CD4-positive, CD25-positive, alpha-beta regulatory T cell (primary cell): Measurements from ENCODE around the gene OLIG2. TPM values are rescaled to one million over a fixed set of nuclear protein-coding genes. Genes with fewer than 3 reads are reported as not detected.

Source experiments
- ATAC-seq, 2 donors: fragments of 150-1000 bp; cut with Tn5 transposase; one replicate each; pipeline ENCODE4 v1.10.0; 2021; ENCODE audit warnings: low read depth in 2 of 2, moderate number of reproducible peaks in 2 of 2, moderate library complexity in 1 of 2
- DNase-seq, 3 donors: peaks; one replicate each; pipeline versions ENCODE4 v3.0.0 to v3.0.0-alpha.2; 2012 to 2022; ENCODE audit warnings: mixed read lengths in 1 of 3
- H3K27ac ChIP-seq: one replicate; pipeline ENCODE4 v1.7.0; 2013; ENCODE audit warnings: mild to moderate bottlenecking, low read length; ENCODE audit not compliant: insufficient read depth, poor library complexity, severe bottlenecking
- H3K27me3 ChIP-seq: one replicate; pipeline ENCODE4 v1.7.0; 2013; ENCODE audit warnings: low read length; ENCODE audit not compliant: control insufficient read depth, insufficient read depth
- H3K36me3 ChIP-seq: one replicate; pipeline ENCODE4 v1.7.0; 2013; ENCODE audit warnings: mild to moderate bottlenecking, low read length, moderate library complexity; ENCODE audit not compliant: control insufficient read depth, insufficient read depth
- H3K4me1 ChIP-seq: 2 replicates; pipeline ENCODE4 v1.7.0; 2013; ENCODE audit warnings: mild to moderate bottlenecking, low read length; ENCODE audit not compliant: insufficient read depth, control insufficient read depth, poor library complexity, severe bottlenecking
- H3K4me3 ChIP-seq: one replicate; pipeline ENCODE4 v1.7.0; 2013; ENCODE audit warnings: low read depth, mild to moderate bottlenecking, low read length, moderate library complexity
- H3K9me3 ChIP-seq, 2 experiments: 1 replicate in 1 of 2; 2 replicates in 1 of 2; pipeline ENCODE4 v1.7.0; 2013; ENCODE audit warnings: low read length in 2 of 2, mild to moderate bottlenecking in 1 of 2, moderate library complexity in 1 of 2; ENCODE audit not compliant: control insufficient read depth in 2 of 2
- H3K27ac Mint-ChIP-seq, 3 donors: one replicate each; pipeline ENCODE4 v1.8.0; 2020 to 2022; ENCODE audit warnings: mild to moderate bottlenecking in 3 of 3, mixed read lengths in 3 of 3, moderate library complexity in 2 of 3
- H3K27me3 Mint-ChIP-seq: one replicate; pipeline ENCODE4 v1.8.0; 2022; ENCODE audit warnings: mild to moderate bottlenecking, mixed read lengths
- H3K36me3 Mint-ChIP-seq: one replicate; pipeline ENCODE4 v1.8.0; 2020; ENCODE audit warnings: mixed read lengths
- H3K4me1 Mint-ChIP-seq, 4 donors: one replicate each; pipeline ENCODE4 v1.8.0; 2020 to 2022; ENCODE audit warnings: mixed read lengths in 4 of 4, mild to moderate bottlenecking in 1 of 4
- H3K4me3 Mint-ChIP-seq, 4 donors: one replicate each; pipeline ENCODE4 v1.8.0; 2020 to 2022; ENCODE audit warnings: mild to moderate bottlenecking in 4 of 4, mixed read lengths in 4 of 4, moderate library complexity in 3 of 4
- H3K9me3 Mint-ChIP-seq, 7 donors: one replicate each; pipeline ENCODE4 v1.8.0; 2020 to 2022; ENCODE audit warnings: mixed read lengths in 7 of 7, mild to moderate bottlenecking in 3 of 7, moderate library complexity in 2 of 7
- polyA plus RNA-seq, 4 donors: library from polyadenylated mRNA; unstranded; fragments of 300-500 nt; fragmentation: Illumina TruSeq; gene quantifications; one replicate each; pipeline ENCODE4 v1.2.3, GENCODE V29; 2021
- total RNA-seq: library from RNA; stranded (reverse); gene quantifications from one replicate; pipeline ENCODE4 v1.2.3, GENCODE V29; 2022

Gene OLIG2
- total and polyA plus RNA-seq, 5 donors from 2014 or later, result not detected

DNA sequence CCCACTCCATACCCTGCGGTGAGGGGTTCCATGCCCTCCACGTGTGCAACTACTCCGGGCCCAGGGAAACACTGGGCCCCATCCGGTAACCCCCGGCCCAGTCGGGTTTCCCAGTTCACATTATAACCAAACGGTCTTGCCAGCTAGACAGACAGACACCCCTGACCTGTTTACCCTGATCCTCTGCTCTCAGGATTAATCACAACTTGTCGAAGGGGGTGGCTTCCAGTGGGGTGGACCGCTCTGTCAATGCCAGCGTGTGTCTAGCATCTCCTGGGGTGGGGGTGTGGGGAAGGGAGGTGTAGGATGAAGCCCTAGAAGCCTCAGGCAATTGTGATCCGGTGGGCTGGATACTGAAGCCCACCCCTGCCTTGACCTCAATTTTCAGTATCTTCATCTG, 4.6 kb upstream of the OLIG2 start:
- Mint-ChIP-seq H3K27ac (no peak overlapping the region), H3K9me3 (peaks cover 0 to 4% (median 0%) of the 10 kb centered on the region in 7 donors), H3K4me1 (peaks cover 6 to 44% (median 20%) of the 10 kb centered on the region in 4 donors), H3K27me3 (peaks cover 89% of the 10 kb centered on the region), H3K4me3 (no peak overlapping the region), H3K36me3 (peaks cover 6% of the 10 kb centered on the region)
- no peaks in the 10 kb centered on the region for H3K36me3 ChIP-seq
- H3K27me3 ChIP-seq, result peaks cover 44% of the 10 kb centered on the region
- no peak for DNase-seq
- peaks cover 28% of the 10 kb centered on the region for H3K4me1 ChIP-seq
- no peaks in the 10 kb centered on the region for H3K9me3 ChIP-seq
- H3K27ac ChIP-seq, result no peak overlapping the region
- H3K4me3 ChIP-seq, result no peak overlapping the region
- no peak for ATAC-seq

DNA sequence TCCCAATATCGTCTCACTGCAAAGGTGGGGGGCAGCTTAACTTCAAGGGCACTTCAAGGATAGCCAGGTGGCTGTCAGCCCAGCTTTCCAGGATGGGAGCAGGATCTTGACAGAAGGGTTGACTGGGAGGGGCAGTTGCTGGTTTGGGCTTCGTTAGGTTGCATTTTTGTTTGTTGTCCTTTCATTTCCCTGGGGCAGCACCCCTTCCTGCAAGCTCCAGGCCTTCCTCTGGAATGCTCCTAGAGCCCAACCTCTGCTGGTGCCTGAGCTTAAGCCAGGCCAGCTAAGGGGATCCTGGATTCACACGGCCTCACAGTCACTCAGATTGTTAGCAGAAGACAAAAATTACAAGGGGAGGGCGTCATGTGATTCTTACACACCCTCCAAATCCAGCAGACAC, 4.1 kb upstream of the OLIG2 start:
- peaks cover 6% of the 10 kb centered on the region for H3K36me3 Mint-ChIP-seq
- H3K4me1 Mint-ChIP-seq, result peaks cover 6 to 49% (median 20%) of the 10 kb centered on the region in 4 donors
- H3K36me3 ChIP-seq, result no peaks in the 10 kb centered on the region
- peaks cover 40% of the 10 kb centered on the region for H3K27me3 ChIP-seq
- ATAC-seq (no peak), DNase-seq (no peak)
- peak overlapping the region in 1 of 3 donors; percentile 60 for H3K27ac Mint-ChIP-seq
- H3K4me3 Mint-ChIP-seq, result peak overlapping the region in 1 of 4 donors; percentile 38
- H3K27me3 Mint-ChIP-seq, result peaks cover 89% of the 10 kb centered on the region
- H3K27ac ChIP-seq, result no peak overlapping the region
- H3K4me1 ChIP-seq, result peaks cover 30% of the 10 kb centered on the region
- H3K9me3 ChIP-seq, result no peaks in the 10 kb centered on the region
- peaks cover 0 to 4% (median 0%) of the 10 kb centered on the region in 7 donors for H3K9me3 Mint-ChIP-seq
- no peak overlapping the region for H3K4me3 ChIP-seq

DNA sequence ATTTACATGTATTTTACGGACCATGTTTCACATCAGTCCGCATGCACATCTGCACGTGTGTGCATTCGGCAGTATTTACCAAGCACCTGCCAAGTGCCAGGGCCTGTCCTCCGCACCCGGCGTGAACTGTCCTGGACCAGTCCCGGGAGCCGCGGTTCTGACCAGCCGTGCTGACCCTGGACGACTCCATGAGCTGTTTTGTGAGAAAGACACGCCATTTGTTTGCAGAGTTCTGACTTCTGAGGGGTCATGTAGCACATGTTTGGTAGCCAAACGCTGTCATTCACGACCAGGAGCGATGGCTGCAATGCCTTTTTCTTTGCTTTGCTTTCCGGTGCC, 3.3 kb upstream of the OLIG2 start:
- Mint-ChIP-seq H3K9me3 (peaks cover 0 to 4% (median 0%) of the 10 kb centered on the region in 7 donors), H3K27ac (no peak overlapping the region), H3K4me3 (peak overlapping the region; percentile 3 to 61 (median 38)), H3K36me3 (peaks cover 6% of the 10 kb centered on the region), H3K4me1 (peaks cover 6 to 54% (median 20%) of the 10 kb centered on the region in 4 donors), H3K27me3 (peaks cover 87% of the 10 kb centered on the region)
- peaks cover 35% of the 10 kb centered on the region for H3K4me1 ChIP-seq
- no peak overlapping the region for H3K27ac ChIP-seq
- ATAC-seq (no peak), DNase-seq (no peak)
- H3K9me3 ChIP-seq, result no peaks in the 10 kb centered on the region
- H3K36me3 ChIP-seq, result no peaks in the 10 kb centered on the region
- no peak overlapping the region for H3K4me3 ChIP-seq
- peaks cover 36% of the 10 kb centered on the region for H3K27me3 ChIP-seq

DNA sequence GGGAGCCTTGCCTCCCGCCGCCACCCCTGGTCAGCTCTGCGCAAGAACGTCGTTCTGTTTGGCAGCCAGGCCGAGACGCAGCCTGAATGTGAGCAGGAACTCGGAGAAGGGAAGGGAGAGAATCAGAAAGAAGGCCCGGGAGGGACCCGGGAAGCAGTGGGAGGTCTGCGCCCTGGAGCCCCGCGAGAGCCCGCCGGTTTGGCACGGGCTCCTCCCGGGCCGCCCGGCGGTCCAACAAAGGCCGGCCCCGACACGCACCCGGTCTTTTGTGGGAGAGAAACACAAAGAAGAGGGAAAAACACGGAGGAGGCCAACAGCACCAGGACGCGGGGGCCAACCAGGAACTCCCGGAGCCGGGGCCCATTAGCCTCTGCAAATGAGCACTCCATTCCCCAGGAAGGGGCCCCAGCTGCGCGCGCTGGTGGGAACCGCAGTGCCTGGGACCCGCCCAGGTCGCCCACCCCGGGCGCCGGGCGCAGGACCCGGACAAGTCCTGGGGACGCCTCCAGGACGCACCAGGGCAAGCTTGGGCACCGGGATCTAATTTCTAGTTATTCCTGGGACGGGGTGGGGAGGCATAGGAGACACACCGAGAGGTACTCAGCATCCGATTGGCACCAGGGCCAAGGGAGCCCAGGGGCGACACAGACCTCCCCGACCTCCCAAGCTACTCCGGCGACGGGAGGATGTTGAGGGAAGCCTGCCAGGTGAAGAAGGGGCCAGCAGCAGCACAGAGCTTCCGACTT, 2.7 kb upstream of the OLIG2 start:
- no peak overlapping the region for H3K27ac Mint-ChIP-seq
- H3K9me3 Mint-ChIP-seq, result peaks cover 0 to 4% (median 0%) of the 10 kb centered on the region in 7 donors
- Histone ChIP-seq H3K4me3 (no peak overlapping the region), H3K27ac (no peak overlapping the region), H3K27me3 (peaks cover 35% of the 10 kb centered on the region), H3K36me3 (no peaks in the 10 kb centered on the region), H3K9me3 (no peaks in the 10 kb centered on the region), H3K4me1 (peaks cover 41% of the 10 kb centered on the region)
- H3K36me3 Mint-ChIP-seq, result peaks cover 6% of the 10 kb centered on the region
- H3K4me3 Mint-ChIP-seq, result peak overlapping the region; percentile 3 to 61 (median 38)
- ATAC-seq, result no peak
- peaks cover 83% of the 10 kb centered on the region for H3K27me3 Mint-ChIP-seq
- no peak for DNase-seq
- peaks cover 6 to 54% (median 20%) of the 10 kb centered on the region in 4 donors for H3K4me1 Mint-ChIP-seq

DNA sequence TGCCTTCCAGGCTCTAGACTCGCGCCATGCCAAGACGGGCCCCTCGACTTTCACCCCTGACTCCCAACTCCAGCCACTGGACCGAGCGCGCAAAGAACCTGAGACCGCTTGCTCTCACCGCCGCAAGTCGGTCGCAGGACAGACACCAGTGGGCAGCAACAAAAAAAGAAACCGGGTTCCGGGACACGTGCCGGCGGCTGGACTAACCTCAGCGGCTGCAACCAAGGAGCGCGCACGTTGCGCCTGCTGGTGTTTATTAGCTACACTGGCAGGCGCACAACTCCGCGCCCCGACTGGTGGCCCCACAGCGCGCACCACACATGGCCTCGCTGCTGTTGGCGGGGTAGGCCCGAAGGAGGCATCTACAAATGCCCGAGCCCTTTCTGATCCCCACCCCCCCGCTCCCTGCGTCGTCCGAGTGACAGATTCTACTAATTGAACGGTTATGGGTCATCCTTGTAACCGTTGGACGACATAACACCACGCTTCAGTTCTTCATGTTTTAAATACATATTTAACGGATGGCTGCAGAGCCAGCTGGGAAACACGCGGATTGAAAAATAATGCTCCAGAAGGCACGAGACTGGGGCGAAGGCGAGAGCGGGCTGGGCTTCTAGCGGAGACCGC, 2.0 kb upstream of the OLIG2 start:
- H3K36me3 Mint-ChIP-seq, result peaks cover 6% of the 10 kb centered on the region
- peaks cover 83% of the 10 kb centered on the region for H3K27me3 Mint-ChIP-seq
- ATAC-seq (no peak), DNase-seq (no peak)
- peak overlapping the region in 3 of 4 donors; percentile 60 to 73 (median 69) for H3K4me3 Mint-ChIP-seq
- Histone ChIP-seq H3K4me3 (no peak overlapping the region), H3K36me3 (no peaks in the 10 kb centered on the region), H3K9me3 (no peaks in the 10 kb centered on the region), H3K27ac (no peak overlapping the region), H3K4me1 (peaks cover 48% of the 10 kb centered on the region), H3K27me3 (peaks cover 31% of the 10 kb centered on the region)
- peaks cover 0 to 4% (median 0%) of the 10 kb centered on the region in 7 donors for H3K9me3 Mint-ChIP-seq
- H3K27ac Mint-ChIP-seq, result peak overlapping the region in 1 of 3 donors; percentile 71
- H3K4me1 Mint-ChIP-seq, result peaks cover 7 to 60% (median 24%) of the 10 kb centered on the region in 4 donors

DNA sequence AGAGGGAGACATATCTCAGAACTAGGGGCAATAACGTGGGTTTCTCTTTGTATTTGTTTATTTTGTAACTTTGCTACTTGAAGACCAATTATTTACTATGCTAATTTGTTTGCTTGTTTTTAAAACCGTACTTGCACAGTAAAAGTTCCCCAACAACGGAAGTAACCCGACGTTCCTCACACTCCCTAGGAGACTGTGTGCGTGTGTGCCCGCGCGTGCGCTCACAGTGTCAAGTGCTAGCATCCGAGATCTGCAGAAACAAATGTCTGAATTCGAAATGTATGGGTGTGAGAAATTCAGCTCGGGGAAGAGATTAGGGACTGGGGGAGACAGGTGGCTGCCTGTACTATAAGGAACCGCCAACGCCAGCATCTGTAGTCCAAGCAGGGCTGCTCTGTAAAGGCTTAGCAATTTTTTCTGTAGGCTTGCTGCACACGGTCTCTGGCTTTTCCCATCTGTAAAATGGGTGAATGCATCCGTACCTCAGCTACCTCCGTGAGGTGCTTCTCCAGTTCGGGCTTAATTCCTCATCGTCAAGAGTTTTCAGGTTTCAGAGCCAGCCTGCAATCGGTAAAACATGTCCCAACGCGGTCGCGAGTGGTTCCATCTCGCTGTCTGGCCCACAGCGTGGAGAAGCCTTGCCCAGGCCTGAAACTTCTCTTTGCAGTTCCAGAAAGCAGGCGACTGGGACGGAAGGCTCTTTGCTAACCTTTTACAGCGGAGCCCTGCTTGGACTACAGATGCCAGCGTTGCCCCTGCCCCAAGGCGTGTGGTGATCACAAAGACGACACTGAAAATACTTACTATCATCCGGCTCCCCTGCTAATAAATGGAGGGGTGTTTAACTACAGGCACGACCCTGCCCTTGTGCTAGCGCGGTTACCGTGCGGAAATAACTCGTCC, 1.3 kb upstream of the OLIG2 start:
- ATAC-seq, result no peak
- Histone ChIP-seq H3K4me3 (no peak overlapping the region), H3K4me1 (peaks cover 55% of the 10 kb centered on the region), H3K9me3 (no peaks in the 10 kb centered on the region), H3K27me3 (peaks cover 27% of the 10 kb centered on the region), H3K36me3 (no peaks in the 10 kb centered on the region), H3K27ac (no peak overlapping the region)
- DNase-seq, result no peak
- peaks cover 83% of the 10 kb centered on the region for H3K27me3 Mint-ChIP-seq
- H3K36me3 Mint-ChIP-seq, result peaks cover 6% of the 10 kb centered on the region
- peaks cover 7 to 61% (median 23%) of the 10 kb centered on the region in 4 donors for H3K4me1 Mint-ChIP-seq
- peaks cover 0 to 2% (median 0%) of the 10 kb centered on the region in 7 donors for H3K9me3 Mint-ChIP-seq
- H3K4me3 Mint-ChIP-seq, result peak overlapping the region in 3 of 4 donors; percentile 60 to 73 (median 69)
- H3K27ac Mint-ChIP-seq, result peak overlapping the region in 2 of 3 donors; percentile 71 to 76

DNA sequence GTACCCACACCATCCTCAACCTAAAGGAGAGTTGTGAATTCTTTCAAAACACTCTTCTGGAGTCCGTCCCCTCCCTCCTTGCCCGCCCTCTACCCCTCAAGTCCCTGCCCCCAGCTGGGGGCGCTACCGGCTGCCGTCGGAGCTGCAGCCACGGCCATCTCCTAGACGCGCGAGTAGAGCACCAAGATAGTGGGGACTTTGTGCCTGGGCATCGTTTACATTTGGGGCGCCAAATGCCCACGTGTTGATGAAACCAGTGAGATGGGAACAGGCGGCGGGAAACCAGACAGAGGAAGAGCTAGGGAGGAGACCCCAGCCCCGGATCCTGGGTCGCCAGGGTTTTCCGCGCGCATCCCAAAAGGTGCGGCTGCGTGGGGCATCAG, 638 bp upstream of the OLIG2 start:
- Mint-ChIP-seq H3K9me3 (peaks cover 0 to 2% (median 0%) of the 10 kb centered on the region in 7 donors), H3K4me3 (peak overlapping the region in 3 of 4 donors; percentile 39 to 60 (median 41)), H3K4me1 (peaks cover 7 to 63% (median 24%) of the 10 kb centered on the region in 4 donors), H3K27me3 (peaks cover 87% of the 10 kb centered on the region), H3K36me3 (peaks cover 6% of the 10 kb centered on the region), H3K27ac (peak overlapping the region in 1 of 3 donors; percentile 76)
- Histone ChIP-seq H3K4me3 (no peak overlapping the region), H3K27me3 (peaks cover 31% of the 10 kb centered on the region), H3K9me3 (no peaks in the 10 kb centered on the region), H3K36me3 (no peaks in the 10 kb centered on the region), H3K4me1 (peaks cover 52% of the 10 kb centered on the region), H3K27ac (no peak overlapping the region)
- no peak for DNase-seq
- ATAC-seq, result no peak
